Ovary (tissue), 3 donors: ENCODE data around the gene KCNMB2.

Experiments used
- CTCF ChIP-seq, 3 donors: fragments of 450-650 bp in 2 of 3; fragments of 200-600 bp in 1 of 3; IDR thresholded peaks; one replicate each; pipeline versions ENCODE4 v1.5.1 to v1.8.0; 2016 to 2022; ENCODE audit warnings: antibody characterized with exemption in 3 of 3, mild to moderate bottlenecking in 1 of 3
- EP300 ChIP-seq: sonication (generic); formaldehyde crosslinking; IDR thresholded peaks from one replicate; pipeline ENCODE4 v1.6.1; 2017; ENCODE audit warnings: antibody characterized with exemption
- POLR2A ChIP-seq: fragments of 450-650 bp; IDR thresholded peaks from one replicate; pipeline ENCODE4 v1.6.1; 2017; ENCODE audit warnings: antibody characterized with exemption, mild to moderate bottlenecking, moderate library complexity
- donor health status: DM: no; HTN: no; CAD: no.

- no peak for TF ChIP-seq CTCF (IDR thresholded peaks at IDR 0.05)
- TF ChIP-seq EP300: no peak
- no peak for TF ChIP-seq POLR2A
Observed at GRCh38 chr3:178487752-178488151, 48.5 kb upstream of the KCNMB2 start.
